Measurements from ENCODE around the gene RAB19.

DNA sequence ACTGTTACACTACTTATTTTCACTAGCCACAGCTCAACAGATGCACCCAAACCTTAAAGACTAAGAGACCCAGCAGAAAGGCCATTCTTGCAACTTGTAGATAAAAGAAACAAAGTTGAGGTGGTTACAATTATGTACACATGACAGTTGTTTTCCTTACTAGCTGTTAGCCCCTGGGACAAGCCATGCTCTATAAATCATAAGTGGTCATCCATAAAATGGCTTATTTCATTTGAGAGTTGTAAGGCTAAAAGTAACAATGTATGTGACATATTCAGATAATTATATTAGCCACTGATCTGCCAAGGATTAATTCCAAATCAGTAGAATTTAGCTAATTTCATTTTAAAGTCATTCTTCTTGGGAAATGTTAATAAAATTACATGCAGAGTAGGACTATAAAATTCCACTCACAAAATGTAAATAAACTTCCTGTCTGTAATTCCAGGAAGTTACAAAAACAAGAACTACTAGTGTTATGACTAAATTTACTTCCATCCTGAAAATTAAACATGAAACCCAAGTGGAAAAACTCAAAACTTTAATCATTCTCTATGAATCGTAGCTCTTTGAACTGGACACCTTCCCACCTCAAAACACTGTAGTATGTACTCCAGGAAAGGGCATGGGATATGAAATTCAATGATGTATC lies 18.8 kb upstream of the RAB19 start:
- TF ChIP-seq ZNF140 (tag by site-specific recombination; IDR thresholded peaks at IDR 0.05): no peak
- TF ChIP-seq, protein P1, sequence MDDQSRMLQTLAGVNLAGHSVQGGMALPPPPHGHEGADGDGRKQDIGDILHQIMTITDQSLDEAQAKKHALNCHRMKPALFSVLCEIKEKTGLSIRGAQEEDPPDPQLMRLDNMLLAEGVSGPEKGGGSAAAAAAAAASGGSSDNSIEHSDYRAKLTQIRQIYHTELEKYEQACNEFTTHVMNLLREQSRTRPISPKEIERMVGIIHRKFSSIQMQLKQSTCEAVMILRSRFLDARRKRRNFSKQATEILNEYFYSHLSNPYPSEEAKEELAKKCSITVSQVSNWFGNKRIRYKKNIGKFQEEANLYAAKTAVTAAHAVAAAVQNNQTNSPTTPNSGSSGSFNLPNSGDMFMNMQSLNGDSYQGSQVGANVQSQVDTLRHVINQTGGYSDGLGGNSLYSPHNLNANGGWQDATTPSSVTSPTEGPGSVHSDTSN (CRISPR knock-in tag; IDR thresholded peaks at IDR 0.05): no peak
- no peak for TF ChIP-seq ZNF266 (tag by site-specific recombination; IDR thresholded peaks at IDR 0.05; ENCODE audit: low read depth)
- TF ChIP-seq, protein P2, sequence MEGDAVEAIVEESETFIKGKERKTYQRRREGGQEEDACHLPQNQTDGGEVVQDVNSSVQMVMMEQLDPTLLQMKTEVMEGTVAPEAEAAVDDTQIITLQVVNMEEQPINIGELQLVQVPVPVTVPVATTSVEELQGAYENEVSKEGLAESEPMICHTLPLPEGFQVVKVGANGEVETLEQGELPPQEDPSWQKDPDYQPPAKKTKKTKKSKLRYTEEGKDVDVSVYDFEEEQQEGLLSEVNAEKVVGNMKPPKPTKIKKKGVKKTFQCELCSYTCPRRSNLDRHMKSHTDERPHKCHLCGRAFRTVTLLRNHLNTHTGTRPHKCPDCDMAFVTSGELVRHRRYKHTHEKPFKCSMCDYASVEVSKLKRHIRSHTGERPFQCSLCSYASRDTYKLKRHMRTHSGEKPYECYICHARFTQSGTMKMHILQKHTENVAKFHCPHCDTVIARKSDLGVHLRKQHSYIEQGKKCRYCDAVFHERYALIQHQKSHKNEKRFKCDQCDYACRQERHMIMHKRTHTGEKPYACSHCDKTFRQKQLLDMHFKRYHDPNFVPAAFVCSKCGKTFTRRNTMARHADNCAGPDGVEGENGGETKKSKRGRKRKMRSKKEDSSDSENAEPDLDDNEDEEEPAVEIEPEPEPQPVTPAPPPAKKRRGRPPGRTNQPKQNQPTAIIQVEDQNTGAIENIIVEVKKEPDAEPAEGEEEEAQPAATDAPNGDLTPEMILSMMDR (tag by site-specific recombination; IDR thresholded peaks at IDR 0.05): no peak
- TF ChIP-seq, protein P3, sequence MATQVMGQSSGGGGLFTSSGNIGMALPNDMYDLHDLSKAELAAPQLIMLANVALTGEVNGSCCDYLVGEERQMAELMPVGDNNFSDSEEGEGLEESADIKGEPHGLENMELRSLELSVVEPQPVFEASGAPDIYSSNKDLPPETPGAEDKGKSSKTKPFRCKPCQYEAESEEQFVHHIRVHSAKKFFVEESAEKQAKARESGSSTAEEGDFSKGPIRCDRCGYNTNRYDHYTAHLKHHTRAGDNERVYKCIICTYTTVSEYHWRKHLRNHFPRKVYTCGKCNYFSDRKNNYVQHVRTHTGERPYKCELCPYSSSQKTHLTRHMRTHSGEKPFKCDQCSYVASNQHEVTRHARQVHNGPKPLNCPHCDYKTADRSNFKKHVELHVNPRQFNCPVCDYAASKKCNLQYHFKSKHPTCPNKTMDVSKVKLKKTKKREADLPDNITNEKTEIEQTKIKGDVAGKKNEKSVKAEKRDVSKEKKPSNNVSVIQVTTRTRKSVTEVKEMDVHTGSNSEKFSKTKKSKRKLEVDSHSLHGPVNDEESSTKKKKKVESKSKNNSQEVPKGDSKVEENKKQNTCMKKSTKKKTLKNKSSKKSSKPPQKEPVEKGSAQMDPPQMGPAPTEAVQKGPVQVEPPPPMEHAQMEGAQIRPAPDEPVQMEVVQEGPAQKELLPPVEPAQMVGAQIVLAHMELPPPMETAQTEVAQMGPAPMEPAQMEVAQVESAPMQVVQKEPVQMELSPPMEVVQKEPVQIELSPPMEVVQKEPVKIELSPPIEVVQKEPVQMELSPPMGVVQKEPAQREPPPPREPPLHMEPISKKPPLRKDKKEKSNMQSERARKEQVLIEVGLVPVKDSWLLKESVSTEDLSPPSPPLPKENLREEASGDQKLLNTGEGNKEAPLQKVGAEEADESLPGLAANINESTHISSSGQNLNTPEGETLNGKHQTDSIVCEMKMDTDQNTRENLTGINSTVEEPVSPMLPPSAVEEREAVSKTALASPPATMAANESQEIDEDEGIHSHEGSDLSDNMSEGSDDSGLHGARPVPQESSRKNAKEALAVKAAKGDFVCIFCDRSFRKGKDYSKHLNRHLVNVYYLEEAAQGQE (tag by site-specific recombination; IDR thresholded peaks at IDR 0.05): no peak
- TF ChIP-seq, protein P4, sequence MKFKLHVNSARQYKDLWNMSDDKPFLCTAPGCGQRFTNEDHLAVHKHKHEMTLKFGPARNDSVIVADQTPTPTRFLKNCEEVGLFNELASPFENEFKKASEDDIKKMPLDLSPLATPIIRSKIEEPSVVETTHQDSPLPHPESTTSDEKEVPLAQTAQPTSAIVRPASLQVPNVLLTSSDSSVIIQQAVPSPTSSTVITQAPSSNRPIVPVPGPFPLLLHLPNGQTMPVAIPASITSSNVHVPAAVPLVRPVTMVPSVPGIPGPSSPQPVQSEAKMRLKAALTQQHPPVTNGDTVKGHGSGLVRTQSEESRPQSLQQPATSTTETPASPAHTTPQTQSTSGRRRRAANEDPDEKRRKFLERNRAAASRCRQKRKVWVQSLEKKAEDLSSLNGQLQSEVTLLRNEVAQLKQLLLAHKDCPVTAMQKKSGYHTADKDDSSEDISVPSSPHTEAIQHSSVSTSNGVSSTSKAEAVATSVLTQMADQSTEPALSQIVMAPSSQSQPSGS (tag by site-specific recombination; IDR thresholded peaks at IDR 0.05; ENCODE audit: low read depth): no peak
- no peak for TF ChIP-seq REPIN1 (tag by site-specific recombination; IDR thresholded peaks at IDR 0.05; ENCODE audit: low read depth)
- TF ChIP-seq ZNF510 (tag by site-specific recombination; IDR thresholded peaks at IDR 0.05; ENCODE audit: insufficient replicate concordance): no peak
- TF ChIP-seq, protein P5, sequence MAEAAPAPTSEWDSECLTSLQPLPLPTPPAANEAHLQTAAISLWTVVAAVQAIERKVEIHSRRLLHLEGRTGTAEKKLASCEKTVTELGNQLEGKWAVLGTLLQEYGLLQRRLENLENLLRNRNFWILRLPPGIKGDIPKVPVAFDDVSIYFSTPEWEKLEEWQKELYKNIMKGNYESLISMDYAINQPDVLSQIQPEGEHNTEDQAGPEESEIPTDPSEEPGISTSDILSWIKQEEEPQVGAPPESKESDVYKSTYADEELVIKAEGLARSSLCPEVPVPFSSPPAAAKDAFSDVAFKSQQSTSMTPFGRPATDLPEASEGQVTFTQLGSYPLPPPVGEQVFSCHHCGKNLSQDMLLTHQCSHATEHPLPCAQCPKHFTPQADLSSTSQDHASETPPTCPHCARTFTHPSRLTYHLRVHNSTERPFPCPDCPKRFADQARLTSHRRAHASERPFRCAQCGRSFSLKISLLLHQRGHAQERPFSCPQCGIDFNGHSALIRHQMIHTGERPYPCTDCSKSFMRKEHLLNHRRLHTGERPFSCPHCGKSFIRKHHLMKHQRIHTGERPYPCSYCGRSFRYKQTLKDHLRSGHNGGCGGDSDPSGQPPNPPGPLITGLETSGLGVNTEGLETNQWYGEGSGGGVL (tag by site-specific recombination; IDR thresholded peaks at IDR 0.05): no peak
- TF ChIP-seq, protein P6, sequence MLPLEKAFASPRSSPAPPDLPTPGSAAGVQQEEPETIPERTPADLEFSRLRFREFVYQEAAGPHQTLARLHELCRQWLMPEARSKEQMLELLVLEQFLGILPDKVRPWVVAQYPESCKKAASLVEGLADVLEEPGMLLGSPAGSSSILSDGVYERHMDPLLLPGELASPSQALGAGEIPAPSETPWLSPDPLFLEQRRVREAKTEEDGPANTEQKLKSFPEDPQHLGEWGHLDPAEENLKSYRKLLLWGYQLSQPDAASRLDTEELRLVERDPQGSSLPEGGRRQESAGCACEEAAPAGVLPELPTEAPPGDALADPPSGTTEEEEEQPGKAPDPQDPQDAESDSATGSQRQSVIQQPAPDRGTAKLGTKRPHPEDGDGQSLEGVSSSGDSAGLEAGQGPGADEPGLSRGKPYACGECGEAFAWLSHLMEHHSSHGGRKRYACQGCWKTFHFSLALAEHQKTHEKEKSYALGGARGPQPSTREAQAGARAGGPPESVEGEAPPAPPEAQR (tag by site-specific recombination; IDR thresholded peaks at IDR 0.05): no peak
- TF ChIP-seq ZBTB17 (tag by site-specific recombination; IDR thresholded peaks at IDR 0.05): no peak
- no peak for TF ChIP-seq MYNN (tag by site-specific recombination; IDR thresholded peaks at IDR 0.05; ENCODE audit: borderline replicate concordance)
- TF ChIP-seq ZBTB7A (tag by site-specific recombination; IDR thresholded peaks at IDR 0.05; ENCODE audit: low read depth): no peak
- TF ChIP-seq, protein P7, sequence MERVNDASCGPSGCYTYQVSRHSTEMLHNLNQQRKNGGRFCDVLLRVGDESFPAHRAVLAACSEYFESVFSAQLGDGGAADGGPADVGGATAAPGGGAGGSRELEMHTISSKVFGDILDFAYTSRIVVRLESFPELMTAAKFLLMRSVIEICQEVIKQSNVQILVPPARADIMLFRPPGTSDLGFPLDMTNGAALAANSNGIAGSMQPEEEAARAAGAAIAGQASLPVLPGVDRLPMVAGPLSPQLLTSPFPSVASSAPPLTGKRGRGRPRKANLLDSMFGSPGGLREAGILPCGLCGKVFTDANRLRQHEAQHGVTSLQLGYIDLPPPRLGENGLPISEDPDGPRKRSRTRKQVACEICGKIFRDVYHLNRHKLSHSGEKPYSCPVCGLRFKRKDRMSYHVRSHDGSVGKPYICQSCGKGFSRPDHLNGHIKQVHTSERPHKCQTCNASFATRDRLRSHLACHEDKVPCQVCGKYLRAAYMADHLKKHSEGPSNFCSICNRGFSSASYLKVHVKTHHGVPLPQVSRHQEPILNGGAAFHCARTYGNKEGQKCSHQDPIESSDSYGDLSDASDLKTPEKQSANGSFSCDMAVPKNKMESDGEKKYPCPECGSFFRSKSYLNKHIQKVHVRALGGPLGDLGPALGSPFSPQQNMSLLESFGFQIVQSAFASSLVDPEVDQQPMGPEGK (tag by site-specific recombination; IDR thresholded peaks at IDR 0.05): no peak

Measured in HEK293 (cell line).